DOHH2 (cell line): ENCODE data around the gene TSKU.

Source experiments
- EZH2phosphoT487 ChIP-seq: fragments of 200-600 bp; sonication (generic); IDR thresholded peaks from 2 replicates; pipeline ENCODE4 v1.6.1; 2017; ENCODE audit warnings: borderline replicate concordance, mild to moderate bottlenecking, antibody characterized with exemption, low read length, moderate library complexity, mixed read lengths
- TF ChIP-seq, protein P1 (sequence below): fragments of 200-600 bp; sonication (generic); IDR thresholded peaks from one replicate; pipeline ENCODE4 v1.5.1; 2014; ENCODE audit warnings: antibody characterized with exemption, mild to moderate bottlenecking, low read depth, low read length; ENCODE audit not compliant: poor library complexity, severe bottlenecking

DNA sequence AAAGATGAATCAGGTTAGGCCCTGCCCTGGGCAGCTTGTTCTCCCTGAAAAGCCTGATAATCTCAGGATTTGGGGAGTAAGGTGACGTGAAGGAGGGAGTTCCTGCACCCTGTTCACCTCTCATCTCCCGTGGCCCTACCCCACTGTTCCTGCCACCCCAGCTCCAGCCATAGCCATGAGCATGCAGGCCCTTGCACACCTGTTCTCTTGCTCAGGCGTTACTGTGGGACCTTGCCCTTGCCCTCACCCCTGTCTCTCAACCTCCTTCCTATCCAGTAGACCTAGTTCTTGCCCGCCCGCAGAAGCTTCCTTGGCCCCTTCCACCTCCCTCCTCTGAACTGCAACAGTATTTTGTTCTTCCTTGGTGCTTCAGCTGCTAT is 15.0 kb downstream of the TSKU start:
- TF ChIP-seq, protein P1, sequence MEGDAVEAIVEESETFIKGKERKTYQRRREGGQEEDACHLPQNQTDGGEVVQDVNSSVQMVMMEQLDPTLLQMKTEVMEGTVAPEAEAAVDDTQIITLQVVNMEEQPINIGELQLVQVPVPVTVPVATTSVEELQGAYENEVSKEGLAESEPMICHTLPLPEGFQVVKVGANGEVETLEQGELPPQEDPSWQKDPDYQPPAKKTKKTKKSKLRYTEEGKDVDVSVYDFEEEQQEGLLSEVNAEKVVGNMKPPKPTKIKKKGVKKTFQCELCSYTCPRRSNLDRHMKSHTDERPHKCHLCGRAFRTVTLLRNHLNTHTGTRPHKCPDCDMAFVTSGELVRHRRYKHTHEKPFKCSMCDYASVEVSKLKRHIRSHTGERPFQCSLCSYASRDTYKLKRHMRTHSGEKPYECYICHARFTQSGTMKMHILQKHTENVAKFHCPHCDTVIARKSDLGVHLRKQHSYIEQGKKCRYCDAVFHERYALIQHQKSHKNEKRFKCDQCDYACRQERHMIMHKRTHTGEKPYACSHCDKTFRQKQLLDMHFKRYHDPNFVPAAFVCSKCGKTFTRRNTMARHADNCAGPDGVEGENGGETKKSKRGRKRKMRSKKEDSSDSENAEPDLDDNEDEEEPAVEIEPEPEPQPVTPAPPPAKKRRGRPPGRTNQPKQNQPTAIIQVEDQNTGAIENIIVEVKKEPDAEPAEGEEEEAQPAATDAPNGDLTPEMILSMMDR, result no peak
- TF ChIP-seq EZH2phosphoT487, result no peak
